ENCODE measurements around the gene UAP1.
A peak's percentile ranks its signal among the peaks of the same experiment; 100 is the strongest.

Gene UAP1

GRCh38 chr1:162554258-162554657, 7.3 kb upstream of the UAP1 start:
- no peak overlapping the region for H3K27ac ChIP-seq
- no peaks in the 10 kb centered on the region for H3K36me3 ChIP-seq
- H3K4me3 ChIP-seq (ENCODE audit: low read depth in 1 of 2, low read length in 1 of 2): no peak overlapping the region
- no peaks in the 10 kb centered on the region for H3K9me3 ChIP-seq
- H3K27me3 ChIP-seq: no peaks in the 10 kb centered on the region
- H3K4me1 ChIP-seq (ENCODE audit: control insufficient read depth in 1 of 2, insufficient read depth in 1 of 2, low read depth in 1 of 2, low read length in 1 of 2): peaks cover 5 to 10% of the 10 kb centered on the region in 2 experiments
- TF ChIP-seq, protein P1, sequence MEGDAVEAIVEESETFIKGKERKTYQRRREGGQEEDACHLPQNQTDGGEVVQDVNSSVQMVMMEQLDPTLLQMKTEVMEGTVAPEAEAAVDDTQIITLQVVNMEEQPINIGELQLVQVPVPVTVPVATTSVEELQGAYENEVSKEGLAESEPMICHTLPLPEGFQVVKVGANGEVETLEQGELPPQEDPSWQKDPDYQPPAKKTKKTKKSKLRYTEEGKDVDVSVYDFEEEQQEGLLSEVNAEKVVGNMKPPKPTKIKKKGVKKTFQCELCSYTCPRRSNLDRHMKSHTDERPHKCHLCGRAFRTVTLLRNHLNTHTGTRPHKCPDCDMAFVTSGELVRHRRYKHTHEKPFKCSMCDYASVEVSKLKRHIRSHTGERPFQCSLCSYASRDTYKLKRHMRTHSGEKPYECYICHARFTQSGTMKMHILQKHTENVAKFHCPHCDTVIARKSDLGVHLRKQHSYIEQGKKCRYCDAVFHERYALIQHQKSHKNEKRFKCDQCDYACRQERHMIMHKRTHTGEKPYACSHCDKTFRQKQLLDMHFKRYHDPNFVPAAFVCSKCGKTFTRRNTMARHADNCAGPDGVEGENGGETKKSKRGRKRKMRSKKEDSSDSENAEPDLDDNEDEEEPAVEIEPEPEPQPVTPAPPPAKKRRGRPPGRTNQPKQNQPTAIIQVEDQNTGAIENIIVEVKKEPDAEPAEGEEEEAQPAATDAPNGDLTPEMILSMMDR (IDR thresholded peaks at IDR 0.05): no peak

DNA sequence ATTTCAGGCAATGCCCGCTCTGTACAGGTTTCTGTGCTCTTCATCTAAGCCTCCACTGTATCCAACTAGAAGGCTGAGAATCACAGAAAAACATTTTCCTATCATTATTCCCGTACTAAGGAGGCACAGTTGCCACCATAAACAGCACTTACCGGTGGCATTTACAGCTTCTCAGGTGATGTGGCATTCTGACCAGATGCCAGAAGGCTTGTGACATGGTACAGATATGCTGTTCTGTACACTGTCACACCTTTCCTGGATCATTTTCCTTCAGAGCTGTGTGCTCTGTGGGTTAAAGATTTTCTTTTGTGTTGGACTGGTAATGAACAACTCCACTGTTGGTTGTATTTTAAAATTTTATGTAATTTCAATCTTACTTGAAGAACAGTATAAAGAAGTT, 4.0 kb upstream of the UAP1 start:
- H3K27me3 ChIP-seq: no peaks in the 10 kb centered on the region
- TF ChIP-seq, protein P1 (IDR thresholded peaks at IDR 0.05): no peak

GRCh38 chr1:162560303-162561036, 1.1 kb upstream of the UAP1 start:
- Histone ChIP-seq H3K27ac (peak overlapping the region; percentile 83), H3K9me3 (no peaks in the 10 kb centered on the region), H3K36me3 (no peaks in the 10 kb centered on the region), H3K4me3 (ENCODE audit: low read depth in 1 of 2, low read length in 1 of 2) (peak overlapping the region; percentile 68 to 87), H3K4me1 (ENCODE audit: control insufficient read depth in 1 of 2, insufficient read depth in 1 of 2, low read depth in 1 of 2, low read length in 1 of 2) (peaks cover 14 to 17% of the 10 kb centered on the region in 2 experiments), H3K27me3 (no peaks in the 10 kb centered on the region)
- TF ChIP-seq, protein P1 (IDR thresholded peaks at IDR 0.05): no peak

More for the DNA sequence above, 4.0 kb upstream of the UAP1 start:
- no peaks in the 10 kb centered on the region for H3K36me3 ChIP-seq
- H3K4me3 ChIP-seq (ENCODE audit: low read depth in 1 of 2, low read length in 1 of 2): no peak overlapping the region
- no peak overlapping the region for H3K27ac ChIP-seq
- H3K9me3 ChIP-seq: no peaks in the 10 kb centered on the region
- peaks cover 17 to 20% of the 10 kb centered on the region in 2 experiments for H3K4me1 ChIP-seq (ENCODE audit: control insufficient read depth in 1 of 2, insufficient read depth in 1 of 2, low read depth in 1 of 2, low read length in 1 of 2)

- H3K9me3 ChIP-seq: no peaks in the 10 kb centered on the region
- TF ChIP-seq, protein P1 (IDR thresholded peaks at IDR 0.05): peak; percentile 39
- peaks cover 14 to 17% of the 10 kb centered on the region in 2 experiments for H3K4me1 ChIP-seq (ENCODE audit: control insufficient read depth in 1 of 2, insufficient read depth in 1 of 2, low read depth in 1 of 2, low read length in 1 of 2)
- H3K27me3 ChIP-seq: no peaks in the 10 kb centered on the region
- peak overlapping the region; percentile 83 for H3K27ac ChIP-seq
- no peaks in the 10 kb centered on the region for H3K36me3 ChIP-seq
- peak overlapping the region; percentile 68 to 87 for H3K4me3 ChIP-seq (ENCODE audit: low read depth in 1 of 2, low read length in 1 of 2)
Observed at GRCh38 chr1:162561037-162561615, 396 bp upstream of the UAP1 start.

- H3K27me3 ChIP-seq: no peaks in the 10 kb centered on the region
- no peaks in the 10 kb centered on the region for H3K36me3 ChIP-seq
- peaks cover 14 to 17% of the 10 kb centered on the region in 2 experiments for H3K4me1 ChIP-seq (ENCODE audit: control insufficient read depth in 1 of 2, insufficient read depth in 1 of 2, low read depth in 1 of 2, low read length in 1 of 2)
- peak overlapping the region; percentile 68 to 87 for H3K4me3 ChIP-seq (ENCODE audit: low read depth in 1 of 2, low read length in 1 of 2)
- H3K9me3 ChIP-seq: no peaks in the 10 kb centered on the region
- TF ChIP-seq, protein P1 (IDR thresholded peaks at IDR 0.05): no peak
- H3K27ac ChIP-seq: peak overlapping the region; percentile 83
Observed at GRCh38 chr1:162562470-162562828, 927 bp downstream of the UAP1 start.

Data from neutrophil (primary cell).